Activated naive CD8-positive, alpha-beta T cell treated with anti-CD3 and anti-CD28 coated beads, Interleukin-2, amount 50 U/mL, for 16 hours (primary cell): ENCODE measurements around the gene PPP1R7.

Experiments used
- DNase-seq: peaks from one replicate; pipeline ENCODE4 v3.0.0-alpha.2; 2020; ENCODE audit warnings: low read depth, low spot score

The PPP1R7 gene

DNA sequence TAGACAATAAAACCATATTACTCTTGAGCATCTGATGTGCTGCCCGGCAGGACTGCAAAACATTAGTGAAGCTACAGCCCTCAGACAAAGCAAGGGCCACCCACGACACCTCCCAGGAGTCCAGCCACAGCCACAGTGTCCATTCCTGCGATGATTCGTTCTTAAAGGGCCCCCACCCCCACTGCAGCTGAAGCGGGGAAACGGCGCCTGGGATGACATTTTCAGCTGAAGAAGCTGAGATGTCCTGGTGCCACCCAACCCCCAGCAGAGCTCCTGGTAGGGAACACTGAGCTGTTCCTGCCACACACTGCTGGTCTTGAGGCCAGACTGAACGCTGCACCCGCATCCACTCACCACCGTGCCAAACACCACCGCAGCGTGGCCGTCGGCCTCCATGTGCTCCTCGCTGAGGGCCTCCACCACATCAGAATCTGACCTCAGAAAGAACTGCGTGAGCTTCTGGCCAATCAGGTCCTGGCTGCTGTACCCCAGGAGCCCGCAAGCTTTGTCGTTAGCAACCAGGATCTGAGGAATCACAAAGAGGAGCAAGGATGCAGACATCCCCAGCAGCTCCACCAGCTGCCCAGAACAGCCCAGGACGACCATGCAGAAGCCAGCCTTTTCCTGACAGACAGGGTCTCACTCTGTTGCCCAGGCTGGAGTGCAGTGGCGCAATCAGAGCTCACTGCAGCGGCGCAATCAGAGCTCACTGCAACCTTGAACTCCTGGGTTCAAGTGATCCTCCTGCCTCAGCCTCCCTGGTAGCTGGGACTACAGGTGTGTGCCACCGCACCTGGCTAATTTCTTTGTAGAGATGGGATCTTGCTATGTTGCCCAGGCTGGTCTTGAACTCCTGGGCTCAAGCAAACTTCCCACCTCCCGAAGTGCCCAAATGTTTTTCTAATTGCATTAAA, 10.5 kb upstream of the PPP1R7 start:
- no peak for DNase-seq

DNA sequence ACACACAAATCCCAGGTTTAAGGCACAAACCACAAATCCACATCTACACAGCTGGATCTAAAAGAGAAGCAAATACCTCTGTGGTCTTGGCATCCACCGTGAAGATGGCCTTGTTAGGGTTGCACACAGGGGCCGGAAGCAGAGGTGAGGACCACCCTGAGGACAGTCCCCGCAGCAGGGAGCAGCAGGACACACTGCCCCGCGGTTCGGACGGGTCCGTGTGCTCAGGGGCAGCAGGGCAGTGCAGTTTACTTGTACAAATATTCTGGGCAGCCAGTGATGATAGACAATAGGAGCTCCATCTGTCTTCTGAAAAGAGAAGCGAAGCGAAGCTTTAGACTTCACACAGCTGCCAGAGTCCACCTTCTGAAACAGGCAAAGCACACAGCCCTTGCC, 9.8 kb upstream of the PPP1R7 start:
- no peak for DNase-seq

DNA sequence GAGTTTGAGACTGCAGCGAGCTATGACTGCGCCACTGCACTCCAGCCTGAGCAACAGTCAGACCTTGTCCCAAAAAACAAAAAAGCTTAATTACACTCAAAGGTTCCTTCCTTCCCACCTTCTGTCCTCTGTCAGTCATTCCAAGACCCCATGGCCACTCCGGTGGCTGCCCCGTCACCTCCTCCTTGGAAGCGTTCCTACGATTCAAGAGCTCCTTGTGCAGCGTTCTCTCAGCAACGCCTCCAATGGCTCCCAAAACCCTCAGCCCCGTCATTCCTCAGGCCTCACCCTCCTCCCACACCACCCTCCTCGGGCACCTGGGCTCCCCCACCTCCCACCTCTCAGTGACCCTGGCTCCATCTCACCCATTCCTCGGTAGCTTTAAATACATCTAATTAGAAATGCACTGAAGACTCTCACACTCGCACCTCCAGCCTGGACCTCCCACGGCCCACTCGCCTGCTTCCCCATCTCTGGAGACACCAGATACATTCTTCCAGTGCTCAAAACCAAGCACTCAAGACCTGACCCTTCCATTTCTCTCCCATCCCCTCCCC, 9.0 kb upstream of the PPP1R7 start:
- DNase-seq = no peak

DNA sequence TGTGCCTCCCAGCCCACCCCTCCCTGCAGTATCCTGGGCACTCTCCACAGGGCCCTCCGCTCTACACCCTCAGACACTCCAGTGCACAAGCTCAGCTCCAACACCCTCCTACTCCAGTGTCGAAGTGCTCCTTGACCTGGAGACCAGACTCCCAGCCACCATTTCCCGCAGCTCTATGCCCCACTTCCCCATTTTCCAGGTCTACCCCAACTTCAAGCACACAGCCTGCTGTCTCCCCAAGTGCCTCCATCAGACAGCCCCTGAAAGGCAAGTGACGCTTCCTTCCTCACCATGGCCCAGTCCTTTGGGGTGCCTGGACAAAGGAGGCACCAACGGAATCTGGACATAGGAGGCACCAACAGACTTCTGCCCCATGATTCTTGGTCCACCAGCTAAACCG, 8.2 kb upstream of the PPP1R7 start:
- no peak for DNase-seq

DNA sequence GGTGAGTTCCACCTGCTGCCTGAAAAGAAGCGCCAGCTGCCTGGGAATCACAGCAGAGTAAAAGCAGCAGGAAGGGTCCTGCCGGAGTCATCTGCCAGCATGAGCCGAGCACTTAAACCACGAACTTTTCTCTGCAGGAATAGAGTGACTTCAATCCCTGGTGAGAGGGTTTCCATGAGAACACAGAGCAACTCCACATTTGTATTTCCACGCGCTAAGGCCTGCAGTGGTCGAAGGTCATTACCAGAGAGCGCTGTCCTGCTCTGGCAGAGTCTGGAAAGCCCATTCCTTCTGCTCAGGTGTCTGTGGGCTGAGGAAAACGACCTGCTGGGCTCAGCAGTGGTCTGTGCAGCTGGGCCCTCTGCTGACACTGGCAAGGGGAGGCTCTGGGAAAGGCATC, 7.7 kb upstream of the PPP1R7 start:
- no peak for DNase-seq

DNA sequence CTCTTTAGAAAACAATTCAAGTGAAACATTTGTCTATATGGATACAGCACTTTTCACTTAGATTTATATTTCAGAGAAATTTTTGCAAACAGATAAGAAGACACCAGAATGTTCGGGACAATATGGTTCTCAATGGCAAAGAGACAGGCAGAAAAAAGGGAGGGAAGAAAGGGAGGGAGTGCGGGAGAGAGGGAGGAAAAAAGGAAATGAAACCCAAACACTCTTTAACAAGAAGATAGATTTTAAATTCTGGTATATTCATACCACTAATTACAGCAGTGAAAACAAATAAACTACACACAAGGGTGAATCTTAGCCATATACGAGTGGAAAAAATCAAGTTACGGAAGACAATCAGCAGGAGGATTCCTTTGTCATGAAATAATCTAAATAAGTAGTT, 4.0 kb upstream of the PPP1R7 start:
- no peak for DNase-seq

DNA sequence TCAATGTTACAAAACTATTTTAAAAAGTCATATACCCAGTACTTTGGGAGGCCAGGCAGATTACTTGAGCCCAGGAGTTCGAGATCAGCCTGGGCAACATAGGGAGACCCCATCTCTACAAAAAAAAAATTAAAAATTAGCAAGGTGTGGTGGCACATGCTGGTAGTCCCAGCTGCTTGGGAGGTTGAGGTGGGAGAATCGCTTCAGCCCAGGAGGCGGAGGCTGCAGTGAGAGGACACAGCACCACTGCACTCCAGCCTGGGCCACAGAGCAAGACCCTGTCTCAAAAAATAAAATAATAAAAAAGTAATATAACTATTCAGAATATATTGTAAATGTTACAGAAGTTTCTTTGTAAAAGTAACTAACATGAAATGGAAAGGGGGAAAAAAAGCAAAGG, 2.9 kb upstream of the PPP1R7 start:
- no peak for DNase-seq

DNA sequence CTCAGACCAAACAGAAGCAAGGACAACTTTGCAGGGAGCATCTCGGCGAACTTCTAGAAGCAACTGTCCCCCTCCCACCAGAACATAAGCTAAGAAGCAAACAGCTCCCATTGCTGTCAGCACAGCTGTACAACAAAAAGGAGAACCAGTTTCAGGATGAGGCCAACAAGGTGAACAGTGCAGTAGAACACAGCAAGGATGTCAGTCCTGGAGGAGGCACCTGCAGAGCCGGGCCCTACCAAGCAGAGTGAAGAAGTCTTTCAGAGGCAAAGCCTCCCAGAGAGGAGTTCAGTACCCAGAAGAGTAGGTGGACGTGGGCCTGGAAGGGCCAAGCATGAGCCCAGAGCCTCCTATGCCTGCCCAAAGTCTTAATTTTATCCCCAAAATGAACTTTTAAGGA, 2.0 kb upstream of the PPP1R7 start:
- DNase-seq = no peak

DNA sequence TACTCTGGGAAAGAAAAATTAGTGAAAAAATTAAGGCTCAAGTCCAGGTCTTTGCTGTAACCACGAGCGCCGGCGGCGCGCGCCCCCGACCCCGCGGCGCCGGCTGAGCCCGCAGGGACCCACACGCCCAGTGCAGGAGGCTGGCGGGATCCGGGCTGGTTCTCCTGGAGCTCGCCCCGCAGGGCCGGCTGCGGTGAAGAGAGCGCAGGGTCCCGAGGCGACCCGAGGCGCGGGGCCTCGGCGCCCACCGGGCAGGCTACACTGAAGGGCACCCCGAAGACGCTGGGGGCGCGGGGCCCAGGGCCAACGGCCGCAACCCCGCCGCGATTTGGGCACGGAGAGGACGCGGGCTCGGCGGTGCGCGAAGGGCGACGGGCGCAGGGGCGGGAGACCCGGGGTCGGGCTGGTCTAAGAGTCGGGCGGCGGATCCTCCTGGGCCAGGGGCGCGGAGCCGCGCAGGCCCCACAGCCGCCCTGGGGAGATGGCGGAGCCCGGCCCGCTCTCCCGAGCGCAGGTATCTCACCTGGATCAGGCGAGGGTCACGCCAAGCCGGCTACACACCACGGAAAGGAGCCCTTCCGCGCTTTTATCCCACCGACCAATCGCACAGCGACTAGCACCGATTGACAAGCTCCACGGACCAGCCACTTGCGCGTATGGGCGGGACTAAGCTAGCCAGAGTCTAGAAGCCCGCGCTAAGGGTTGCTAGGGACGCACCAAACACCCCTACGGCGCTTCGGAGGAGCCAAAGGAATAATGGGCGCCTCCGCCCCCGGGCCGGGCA, 1.2 kb upstream of the PPP1R7 start, which contains the start of gene PASK:
PASK (minus strand) TSS at position 582 of the 784 bp plus-strand sequence. CDS start 6,440 bp downstream, outside the sequence.
- DNase-seq = peak; percentile 77

DNA sequence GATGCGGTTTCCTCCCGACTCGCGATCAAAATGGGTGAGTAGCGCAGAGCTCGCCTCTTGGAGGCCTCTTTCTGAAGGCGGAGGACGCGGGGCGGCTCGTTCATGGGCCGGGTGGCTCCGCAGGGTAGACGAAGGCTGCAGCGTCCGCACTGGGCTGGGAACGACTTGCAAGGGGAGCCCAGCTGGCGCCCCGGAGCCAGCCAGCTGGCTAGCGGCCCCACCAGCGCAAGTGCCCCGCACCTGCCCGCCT, 667 bp upstream of the PPP1R7 start:
- no peak for DNase-seq

DNA sequence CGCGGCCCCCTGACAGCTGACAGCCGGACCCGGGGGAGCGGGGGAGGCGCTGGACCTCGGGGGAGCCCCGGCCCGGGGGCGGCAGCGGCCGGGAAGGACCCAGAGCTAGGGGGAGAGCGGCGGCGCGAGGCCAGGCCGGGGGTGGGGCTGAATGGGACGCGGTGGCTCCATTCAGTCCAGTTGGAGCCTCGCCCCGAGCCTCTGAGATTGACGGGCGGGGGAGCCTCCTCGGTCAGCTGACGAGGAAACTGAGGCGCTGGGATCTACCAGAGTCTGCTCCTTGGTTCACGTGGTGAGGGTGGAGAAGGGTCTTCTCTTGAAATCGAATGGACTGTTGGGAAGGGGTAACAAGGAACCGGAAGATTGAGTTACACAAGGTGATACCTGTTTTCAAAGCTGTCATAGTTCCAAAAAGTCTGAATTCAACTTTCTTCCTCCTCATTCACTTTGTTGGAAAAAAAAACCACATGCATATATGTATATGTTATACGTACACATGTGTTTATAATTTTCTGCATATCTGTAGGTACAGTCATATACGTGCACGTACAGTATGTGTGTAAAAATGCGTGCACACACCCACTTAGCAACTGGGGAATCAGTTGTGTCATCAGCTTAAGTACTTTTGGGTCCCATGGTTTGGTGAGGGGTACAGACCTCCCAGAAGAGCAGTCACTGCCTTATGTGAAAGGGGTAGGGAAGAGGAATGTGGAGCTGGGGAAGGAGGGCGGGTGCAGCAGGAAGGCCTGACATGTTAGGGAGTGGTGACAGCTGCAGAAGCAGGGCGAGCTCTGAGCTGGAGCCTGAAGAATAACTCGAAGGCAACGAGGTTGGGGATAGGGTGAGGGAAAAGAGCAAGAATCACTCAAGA, 628 bp downstream of the PPP1R7 start:
- no peak for DNase-seq

DNA sequence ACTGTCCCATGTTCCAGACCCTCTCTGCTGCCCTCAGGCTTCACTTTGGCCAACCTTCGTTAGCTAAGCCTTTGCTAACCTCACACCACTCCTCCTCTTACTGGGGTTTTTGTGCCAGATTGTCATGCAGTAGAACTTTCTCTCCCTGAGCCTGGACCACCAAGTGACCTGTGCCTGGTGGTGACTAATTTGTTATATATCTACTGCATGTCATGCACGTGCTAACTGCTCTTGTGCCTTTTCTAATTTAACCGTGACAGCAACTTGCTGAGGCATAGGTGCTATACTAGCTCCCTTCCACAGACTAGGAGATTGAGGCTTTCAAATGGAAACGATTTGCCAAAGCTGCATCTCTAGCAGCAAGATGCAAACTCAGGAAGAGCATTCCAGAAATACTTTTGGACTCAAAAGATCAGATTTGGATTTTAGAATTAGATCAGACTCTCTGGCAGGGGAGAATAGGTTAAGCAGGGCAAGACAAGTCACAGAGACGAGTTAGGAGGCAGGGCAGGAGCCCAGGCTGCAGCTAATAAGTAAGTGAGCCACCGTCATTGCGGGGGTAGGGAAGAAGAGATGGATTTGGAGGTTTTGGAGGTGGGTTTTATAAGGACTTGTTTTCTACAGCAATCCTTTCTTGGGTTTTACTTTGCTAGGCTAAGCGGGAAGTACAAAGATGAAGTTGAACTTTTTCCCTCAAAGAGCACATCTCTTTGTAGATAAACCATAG, 1.8 kb downstream of the PPP1R7 start:
- no peak for DNase-seq

DNA sequence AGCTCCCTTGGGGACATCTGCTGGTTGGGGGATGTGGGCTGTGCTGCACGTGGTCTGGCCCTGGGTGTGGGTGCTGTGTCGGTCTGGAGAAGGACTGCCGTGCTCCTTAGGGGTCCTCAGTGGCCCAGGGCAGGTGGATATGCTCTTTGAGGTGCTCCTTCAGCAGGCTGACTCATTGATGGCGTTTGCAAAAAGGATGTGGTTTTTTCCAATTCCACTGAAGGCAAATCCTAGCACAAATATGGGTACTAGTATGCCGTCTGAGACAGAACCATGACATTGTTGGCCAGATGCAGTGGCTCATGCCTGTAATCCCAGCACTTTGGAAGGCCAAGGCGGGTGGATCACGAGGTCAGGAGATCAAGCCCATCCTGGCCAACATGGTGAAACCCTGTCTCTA, 3.3 kb downstream of the PPP1R7 start:
- no peak for DNase-seq

DNA sequence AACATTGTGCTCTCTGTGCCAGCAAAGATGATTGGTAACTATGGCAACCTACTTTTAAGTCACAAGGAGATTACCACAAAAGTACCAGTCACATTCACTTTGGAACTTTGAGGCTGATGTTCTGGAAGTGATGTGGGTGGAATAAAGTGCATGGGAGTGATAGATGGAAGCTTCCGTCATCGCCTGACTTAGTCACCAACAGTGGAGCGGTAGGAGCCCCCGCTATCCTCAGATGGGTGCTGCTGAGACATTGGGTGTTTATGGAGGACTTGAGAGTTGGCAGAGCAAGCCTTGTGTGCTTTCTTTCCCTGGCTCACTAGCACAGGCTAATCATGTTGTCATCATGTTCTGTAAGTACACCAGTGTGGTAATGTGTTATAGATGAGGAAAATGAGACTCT, 4.6 kb downstream of the PPP1R7 start:
- DNase-seq = no peak

DNA sequence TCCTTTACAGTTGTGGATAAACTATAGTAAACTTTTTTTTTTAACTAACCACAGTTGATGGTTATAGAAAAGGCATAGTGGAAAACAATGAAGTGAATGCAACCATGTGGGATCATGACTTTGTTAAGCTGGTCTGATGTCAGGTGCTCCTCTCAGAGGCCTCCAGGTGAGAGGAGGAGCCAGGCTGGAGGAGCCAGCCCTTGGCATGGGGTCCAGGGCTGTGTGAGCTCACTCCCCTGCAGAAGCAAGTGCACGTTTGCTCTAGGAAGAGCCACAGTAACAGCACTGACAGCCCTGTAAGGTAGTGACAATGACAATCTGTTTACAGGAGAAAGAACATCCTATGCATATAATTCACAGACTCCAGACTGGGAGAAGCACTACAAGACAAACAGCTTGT, 5.7 kb downstream of the PPP1R7 start:
- DNase-seq = no peak

DNA sequence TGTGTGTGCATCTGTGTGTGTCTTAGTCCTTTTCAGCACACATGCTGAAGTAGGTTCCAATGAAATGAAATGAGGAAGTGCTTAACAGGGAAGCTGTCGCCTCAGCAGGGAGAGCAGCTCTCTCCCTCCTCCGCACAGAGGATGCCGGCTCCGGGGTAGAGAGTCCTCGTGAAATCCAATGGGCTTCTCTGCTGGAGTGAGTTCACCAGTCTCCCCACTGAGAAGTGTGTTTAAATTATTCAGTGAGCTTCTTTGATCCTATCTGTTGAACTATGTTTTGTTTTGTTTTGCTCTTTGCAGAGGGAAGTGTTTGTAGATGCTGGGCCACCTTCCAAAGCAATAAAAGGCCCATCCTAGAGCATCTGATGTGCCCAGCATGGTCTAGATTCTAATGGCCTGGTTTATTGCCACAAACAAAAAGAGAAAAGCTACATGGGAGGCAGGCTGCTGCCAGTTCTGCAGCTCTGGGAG, 6.7 kb downstream of the PPP1R7 start:
- no peak for DNase-seq

DNA sequence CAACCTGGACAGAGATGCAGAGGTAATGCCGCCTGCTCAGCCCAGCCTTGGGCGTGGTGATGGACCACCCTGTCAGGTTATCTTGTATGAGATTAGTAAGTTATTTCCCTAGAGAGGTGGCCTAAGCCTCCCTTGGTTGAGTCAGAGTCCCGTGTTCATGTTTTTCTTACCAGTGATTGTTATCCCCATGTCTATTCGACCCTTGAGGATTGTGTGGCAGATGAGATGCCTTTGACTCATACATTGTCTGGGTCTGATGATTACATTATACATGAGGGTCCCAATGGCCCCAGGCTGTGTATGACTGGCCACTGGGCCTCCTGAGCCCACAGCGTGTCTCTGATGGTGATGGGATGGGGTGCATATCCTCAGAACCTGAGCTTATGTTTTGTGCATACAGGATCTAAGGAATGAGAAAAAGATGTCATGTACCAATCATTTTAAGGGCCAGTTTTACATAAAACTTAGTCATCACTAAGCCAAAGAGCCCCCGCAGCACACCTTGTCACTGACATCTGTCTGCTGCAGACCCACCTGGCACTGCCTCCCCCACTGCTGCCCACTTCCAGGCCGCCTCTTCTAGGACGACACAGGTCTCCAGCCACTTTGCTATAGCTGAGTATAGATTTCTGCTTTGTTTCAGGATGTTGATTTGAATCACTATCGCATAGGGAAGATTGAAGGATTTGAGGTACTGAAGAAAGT, 7.7 kb downstream of the PPP1R7 start:
- DNase-seq = no peak

DNA sequence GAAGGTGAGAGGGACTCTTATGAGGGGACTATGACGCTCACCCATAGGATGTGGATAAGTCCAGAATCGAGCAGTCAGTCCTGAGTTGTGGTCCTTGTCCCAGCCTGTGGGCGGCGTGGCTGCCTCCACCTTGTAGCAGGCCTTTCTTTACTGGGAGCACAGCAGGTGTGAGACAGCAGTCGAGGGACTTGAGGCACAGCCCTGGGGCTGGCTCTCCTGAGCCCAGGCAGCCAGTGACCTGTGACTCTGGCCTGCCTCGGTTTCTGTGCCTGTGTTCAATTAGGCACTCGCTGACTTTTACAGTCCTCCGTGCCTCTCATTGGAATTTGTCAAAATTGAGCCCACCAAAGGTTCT, 8.3 kb downstream of the PPP1R7 start:
- DNase-seq = no peak

DNA sequence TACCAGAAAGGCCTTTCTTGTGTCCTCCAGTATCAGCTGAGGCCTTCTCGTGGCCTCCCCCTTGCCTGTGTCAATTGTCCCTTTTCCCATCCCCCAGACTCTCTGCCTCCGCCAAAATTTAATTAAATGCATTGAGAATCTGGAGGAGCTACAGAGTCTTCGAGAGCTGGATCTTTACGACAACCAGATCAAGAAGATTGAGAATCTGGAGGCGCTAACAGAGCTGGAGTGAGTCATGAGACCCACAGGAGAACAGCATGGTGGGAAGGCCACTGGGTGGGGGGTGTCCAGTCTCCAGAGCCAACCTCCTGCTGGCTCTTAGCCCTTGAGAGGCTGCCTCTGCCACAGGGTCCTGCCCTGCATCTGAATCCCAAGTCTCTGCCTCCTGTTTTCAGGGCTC, 8.8 kb downstream of the PPP1R7 start:
- no peak for DNase-seq

DNA sequence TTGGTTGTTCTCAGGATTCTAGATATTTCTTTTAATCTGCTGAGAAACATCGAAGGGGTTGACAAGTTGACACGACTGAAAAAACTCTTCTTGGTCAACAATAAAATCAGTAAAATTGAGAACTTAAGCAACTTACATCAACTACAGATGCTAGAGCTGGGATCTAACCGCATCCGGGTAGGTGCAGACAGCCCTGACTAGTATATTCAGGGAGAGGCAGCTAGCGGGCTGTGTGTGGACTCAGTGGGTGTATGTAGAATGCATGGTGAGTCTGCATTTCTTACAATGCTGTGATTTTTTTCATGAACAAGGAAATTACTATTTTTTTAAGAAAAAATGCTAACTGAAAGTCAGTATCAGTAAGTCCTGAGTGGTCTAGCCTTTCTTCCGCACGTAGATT, 10.1 kb downstream of the PPP1R7 start:
- no peak for DNase-seq
